ENCODE data around the gene SFXN2.

GRCh38 chr10:102773320-102773719 is 58.9 kb downstream of the SFXN2 start:
- TF ChIP-seq CTCF (conservative IDR thresholded peaks at IDR 0.05) (no peak), ZFX (IDR thresholded peaks at IDR 0.05) (no peak)

Measured in C4-2B (cell line).